K562 (cell line): ENCODE results near the gene ANKRD10. TPM values are rescaled to one million over a fixed set of nuclear protein-coding genes. Genes with fewer than 3 reads are reported as not detected.

ENCODE experiments used
- ARID1B ChIP-seq: fragments of 450-650 bp; IDR thresholded peaks from 2 replicates; pipeline ENCODE4 v1.6.1; 2016; ENCODE audit warnings: antibody characterized with exemption, mild to moderate bottlenecking, inconsistent platforms
- ARNT ChIP-seq, 2 experiments: fragments of 450-650 bp; IDR thresholded peaks; 2 replicates each; pipeline ENCODE4 v1.6.1; 2016; ENCODE audit warnings: mild to moderate bottlenecking in 1 of 2
- BCL6 ChIP-seq: fragments of 250-450 bp; sonication (Bioruptor Pico); IDR thresholded peaks from 2 replicates; pipeline ENCODE4 v1.4.0; 2020
- BRD9 ChIP-seq: fragments of 450-650 bp; IDR thresholded peaks from 2 replicates; pipeline ENCODE4 v1.6.1; 2018; ENCODE audit warnings: low read depth; ENCODE audit not compliant: partially characterized antibody
- CBFB ChIP-seq: sonication (generic); formaldehyde crosslinking; IDR thresholded peaks from 2 replicates; pipeline ENCODE4 v1.4.0; 2020; ENCODE audit warnings: mild to moderate bottlenecking, missing genetic modification reagents
- FOXK1 ChIP-seq: sonication (generic); formaldehyde crosslinking; IDR thresholded peaks from 2 replicates; pipeline ENCODE4 v1.8.0; 2022; ENCODE audit warnings: missing genetic modification reagents, mild to moderate bottlenecking, borderline replicate concordance
- HDAC3 ChIP-seq: fragments of 450-650 bp; IDR thresholded peaks from 2 replicates; pipeline ENCODE4 v1.6.1; 2018; ENCODE audit warnings: borderline replicate concordance, mild to moderate bottlenecking, moderate library complexity; ENCODE audit not compliant: partially characterized antibody
- KDM4B ChIP-seq, 2 experiments: fragments of 450-650 bp in 1 of 2; sonication (generic) in 1 of 2; IDR thresholded peaks; 2 replicates each; pipeline ENCODE4 v1.6.1; 2016 to 2017; ENCODE audit warnings: borderline replicate concordance in 2 of 2, antibody characterized with exemption in 1 of 2, low read depth in 1 of 2, mild to moderate bottlenecking in 1 of 2
- KLF16 ChIP-seq: IDR thresholded peaks from 2 replicates; pipeline ENCODE4 v1.6.1; 2016; ENCODE audit warnings: antibody characterized with exemption
- KLF6 ChIP-seq: fragments of 250-450 bp; sonication (Bioruptor Pico); IDR thresholded peaks from 2 replicates; pipeline ENCODE4 v1.4.0; 2020; ENCODE audit warnings: mild to moderate bottlenecking, moderate library complexity, borderline replicate concordance
- PRPF4 ChIP-seq: fragments of 200-400 bp; formaldehyde crosslinking; IDR thresholded peaks from one replicate; pipeline ENCODE4 v1.6.1; 2017; ENCODE audit warnings: low read length, low read depth, mild to moderate bottlenecking; ENCODE audit not compliant: insufficient read depth, poor library complexity, severe bottlenecking
- RBM14 ChIP-seq: fragments of 200-400 bp; formaldehyde crosslinking; IDR thresholded peaks from 2 replicates; pipeline ENCODE4 v1.6.1; 2018; ENCODE audit warnings: low read depth, mild to moderate bottlenecking, low read length, moderate library complexity, borderline replicate concordance; ENCODE audit not compliant: insufficient read depth
- SMARCC2 ChIP-seq: fragments of 450-650 bp; IDR thresholded peaks from 2 replicates; pipeline ENCODE4 v1.6.1; 2017; ENCODE audit warnings: antibody characterized with exemption, moderate library complexity, mild to moderate bottlenecking, low read depth
- SNIP1 ChIP-seq: fragments of 450-650 bp; IDR thresholded peaks from 2 replicates; pipeline ENCODE4 v1.7.1; 2017; ENCODE audit warnings: low read depth, mild to moderate bottlenecking
- WHSC1 ChIP-seq: IDR thresholded peaks from one replicate; pipeline ENCODE4 v1.6.1; 2012; ENCODE audit warnings: low read length, control low read depth, inconsistent platforms
- ZNF12 ChIP-seq: sonication (generic); formaldehyde crosslinking; IDR thresholded peaks from 2 replicates; pipeline ENCODE4 v1.4.0; 2020; ENCODE audit warnings: mild to moderate bottlenecking, missing genetic modification reagents
- ZNF384 ChIP-seq: IDR thresholded peaks from 2 replicates; pipeline ENCODE4 v1.6.1; 2012; ENCODE audit warnings: low read depth, low read length, improper control_type of control experiment
- ZNF408 ChIP-seq: fragments of 250-450 bp; sonication (Bioruptor Pico); IDR thresholded peaks from 2 replicates; pipeline ENCODE4 v1.4.0; 2020; ENCODE audit warnings: low read depth, mild to moderate bottlenecking, moderate library complexity
- ZNF57 ChIP-seq: fragments of 450-650 bp; formaldehyde crosslinking; IDR thresholded peaks from 2 replicates; pipeline ENCODE4 v1.4.0; 2020; ENCODE audit warnings: mild to moderate bottlenecking, moderate library complexity
- ZNF77 ChIP-seq: fragments of 250-450 bp; sonication (Bioruptor Pico); IDR thresholded peaks from 2 replicates; pipeline ENCODE4 v1.5.0; 2020
- ZNF778 ChIP-seq: fragments of 450-650 bp; formaldehyde crosslinking; IDR thresholded peaks from 2 replicates; pipeline ENCODE4 v1.4.0; 2020; ENCODE audit warnings: mild to moderate bottlenecking, moderate library complexity
- polyA plus RNA-seq, 8 experiments: library from polyadenylated mRNA; depleted of rRNA in 4 of 8; stranded (reverse) in 5 of 8; unstranded in 3 of 8; fragments of >200 nt; fragmentation: Nextera tagmentation in 2 of 8; fragmentation: Illumina TruSeq in 1 of 8; extraction: Ambion mirVana in 2 of 8; extraction: Trizol in 1 of 8; gene quantifications; 2 replicates each; pipeline versions ENCODE4 v1.2.1 to v1.2.3, GENCODE V29; 2011 to 2014; ENCODE audit warnings: inconsistent platforms in 1 of 8, missing spikeins in 1 of 8
- total RNA-seq, 7 experiments: library from RNA; depleted of rRNA in 6 of 7; stranded (reverse); fragments of >200 nt in 6 of 7; fragmentation: Illumina TruSeq in 2 of 7; extraction: Trizol in 2 of 7; gene quantifications; 2 replicates each; pipeline versions ENCODE4 v1.2.1 to v1.2.3, GENCODE V29; 2011 to 2021; ENCODE audit warnings: low replicate concordance in 1 of 7
- TF ChIP-seq, protein P1 (sequence below), 2 experiments: fragments of 450-650 bp in 1 of 2; IDR thresholded peaks; 2 replicates each; pipeline ENCODE4 v1.6.1; 2011 to 2017; ENCODE audit warnings: low read depth in 2 of 2, antibody characterized with exemption in 1 of 2, borderline replicate concordance in 1 of 2, low read length in 1 of 2, mild to moderate bottlenecking in 1 of 2, mixed read lengths in 1 of 2; ENCODE audit not compliant: control insufficient read depth in 1 of 2
- TF ChIP-seq, protein P2 (sequence below): fragments of 250-450 bp; sonication (Bioruptor Pico); IDR thresholded peaks from 2 replicates; pipeline ENCODE4 v1.4.0; 2020; ENCODE audit warnings: mild to moderate bottlenecking, moderate library complexity
- TF ChIP-seq, protein P3 (sequence below): fragments of 250-450 bp; sonication (Bioruptor Pico); IDR thresholded peaks from 2 replicates; pipeline ENCODE4 v1.5.0; 2020; ENCODE audit warnings: mild to moderate bottlenecking

Gene ANKRD10
- total and polyA plus RNA-seq, 9 of the 15 experiments (the other 6 are each of a cell fraction or from before 2014, with no cell fraction given): 21.7 to 183 (median 45.0) TPM

DNA sequence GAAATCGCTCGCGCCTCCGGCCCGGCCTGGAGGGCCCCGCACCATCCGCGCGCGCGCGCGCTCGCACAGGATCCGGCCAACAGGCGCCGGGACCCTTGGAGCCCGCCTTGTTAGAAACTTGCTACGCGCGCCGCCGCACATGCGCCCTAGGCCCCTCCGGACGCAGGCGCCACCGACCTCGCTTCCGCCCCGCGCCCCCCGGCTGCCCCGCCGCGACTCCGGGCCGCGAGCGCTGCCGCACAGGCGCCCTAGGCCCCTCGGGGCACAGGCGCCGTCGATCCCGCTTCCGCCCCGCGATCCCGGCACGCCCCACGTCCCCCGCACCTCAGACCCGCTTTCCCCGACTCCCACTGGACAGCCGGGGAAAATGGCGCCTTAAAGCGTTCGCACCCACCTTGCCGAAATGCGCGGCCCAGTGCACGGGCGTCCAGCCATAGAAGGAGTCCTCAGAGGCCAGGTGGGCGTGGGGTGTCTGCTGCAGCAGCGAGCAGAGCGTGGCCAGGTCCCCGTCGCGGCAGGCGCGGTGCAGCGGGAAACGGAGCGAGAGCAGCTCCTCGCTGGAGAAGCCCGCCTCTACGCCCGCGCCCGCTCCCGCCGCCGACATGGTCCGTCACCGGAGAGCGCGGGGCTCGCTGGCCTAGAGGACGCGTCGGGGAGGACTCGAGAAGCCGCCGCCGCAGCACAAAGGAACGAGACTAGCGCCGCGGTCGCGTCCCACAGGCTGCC is 375 bp downstream of the ANKRD10 start (continued):
- no peak for TF ChIP-seq ZNF384
- TF ChIP-seq ARNT (IDR thresholded peaks at IDR 0.05): no peak
- TF ChIP-seq PRPF4: no peak
- no peak for TF ChIP-seq SMARCC2
- no peak for TF ChIP-seq ZNF408
- no peak for TF ChIP-seq HDAC3
- TF ChIP-seq ZNF77 (CRISPR knock-in tag): no peak
- TF ChIP-seq, protein P1, sequence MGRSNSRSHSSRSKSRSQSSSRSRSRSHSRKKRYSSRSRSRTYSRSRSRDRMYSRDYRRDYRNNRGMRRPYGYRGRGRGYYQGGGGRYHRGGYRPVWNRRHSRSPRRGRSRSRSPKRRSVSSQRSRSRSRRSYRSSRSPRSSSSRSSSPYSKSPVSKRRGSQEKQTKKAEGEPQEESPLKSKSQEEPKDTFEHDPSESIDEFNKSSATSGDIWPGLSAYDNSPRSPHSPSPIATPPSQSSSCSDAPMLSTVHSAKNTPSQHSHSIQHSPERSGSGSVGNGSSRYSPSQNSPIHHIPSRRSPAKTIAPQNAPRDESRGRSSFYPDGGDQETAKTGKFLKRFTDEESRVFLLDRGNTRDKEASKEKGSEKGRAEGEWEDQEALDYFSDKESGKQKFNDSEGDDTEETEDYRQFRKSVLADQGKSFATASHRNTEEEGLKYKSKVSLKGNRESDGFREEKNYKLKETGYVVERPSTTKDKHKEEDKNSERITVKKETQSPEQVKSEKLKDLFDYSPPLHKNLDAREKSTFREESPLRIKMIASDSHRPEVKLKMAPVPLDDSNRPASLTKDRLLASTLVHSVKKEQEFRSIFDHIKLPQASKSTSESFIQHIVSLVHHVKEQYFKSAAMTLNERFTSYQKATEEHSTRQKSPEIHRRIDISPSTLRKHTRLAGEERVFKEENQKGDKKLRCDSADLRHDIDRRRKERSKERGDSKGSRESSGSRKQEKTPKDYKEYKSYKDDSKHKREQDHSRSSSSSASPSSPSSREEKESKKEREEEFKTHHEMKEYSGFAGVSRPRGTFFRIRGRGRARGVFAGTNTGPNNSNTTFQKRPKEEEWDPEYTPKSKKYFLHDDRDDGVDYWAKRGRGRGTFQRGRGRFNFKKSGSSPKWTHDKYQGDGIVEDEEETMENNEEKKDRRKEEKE (IDR thresholded peaks at IDR 0.05; ENCODE audit: borderline replicate concordance in 1 of 2, control insufficient read depth in 1 of 2, low read depth in 2 of 2, low read length in 1 of 2): no peak
- no peak for TF ChIP-seq CBFB (CRISPR knock-in tag)
- TF ChIP-seq RBM14: no peak
- TF ChIP-seq SNIP1: no peak
- TF ChIP-seq, protein P2, sequence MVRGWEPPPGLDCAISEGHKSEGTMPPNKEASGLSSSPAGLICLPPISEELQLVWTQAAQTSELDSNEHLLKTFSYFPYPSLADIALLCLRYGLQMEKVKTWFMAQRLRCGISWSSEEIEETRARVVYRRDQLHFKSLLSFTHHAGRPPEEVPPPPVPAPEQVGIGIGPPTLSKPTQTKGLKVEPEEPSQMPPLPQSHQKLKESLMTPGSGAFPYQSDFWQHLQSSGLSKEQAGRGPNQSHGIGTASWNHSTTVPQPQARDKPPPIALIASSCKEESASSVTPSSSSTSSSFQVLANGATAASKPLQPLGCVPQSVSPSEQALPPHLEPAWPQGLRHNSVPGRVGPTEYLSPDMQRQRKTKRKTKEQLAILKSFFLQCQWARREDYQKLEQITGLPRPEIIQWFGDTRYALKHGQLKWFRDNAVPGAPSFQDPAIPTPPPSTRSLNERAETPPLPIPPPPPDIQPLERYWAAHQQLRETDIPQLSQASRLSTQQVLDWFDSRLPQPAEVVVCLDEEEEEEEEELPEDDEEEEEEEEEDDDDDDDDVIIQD (CRISPR knock-in tag): no peak
- TF ChIP-seq ARID1B: no peak
- TF ChIP-seq ZNF12 (CRISPR knock-in tag): no peak
- TF ChIP-seq WHSC1: no peak
- TF ChIP-seq, protein P3, sequence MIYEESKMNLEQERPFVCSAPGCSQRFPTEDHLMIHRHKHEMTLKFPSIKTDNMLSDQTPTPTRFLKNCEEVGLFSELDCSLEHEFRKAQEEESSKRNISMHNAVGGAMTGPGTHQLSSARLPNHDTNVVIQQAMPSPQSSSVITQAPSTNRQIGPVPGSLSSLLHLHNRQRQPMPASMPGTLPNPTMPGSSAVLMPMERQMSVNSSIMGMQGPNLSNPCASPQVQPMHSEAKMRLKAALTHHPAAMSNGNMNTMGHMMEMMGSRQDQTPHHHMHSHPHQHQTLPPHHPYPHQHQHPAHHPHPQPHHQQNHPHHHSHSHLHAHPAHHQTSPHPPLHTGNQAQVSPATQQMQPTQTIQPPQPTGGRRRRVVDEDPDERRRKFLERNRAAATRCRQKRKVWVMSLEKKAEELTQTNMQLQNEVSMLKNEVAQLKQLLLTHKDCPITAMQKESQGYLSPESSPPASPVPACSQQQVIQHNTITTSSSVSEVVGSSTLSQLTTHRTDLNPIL (CRISPR knock-in tag): no peak
- TF ChIP-seq ZNF778 (CRISPR knock-in tag): no peak
- no peak for TF ChIP-seq ZNF57
- no peak for TF ChIP-seq FOXK1 (CRISPR knock-in tag)
- no peak for TF ChIP-seq KLF16
- no peak for TF ChIP-seq BCL6
- TF ChIP-seq BRD9: no peak
- no peak; a peak in 1 of 4 replicates for TF ChIP-seq KDM4B (IDR thresholded peaks at IDR 0.05; ENCODE audit: borderline replicate concordance in 2 of 2, low read depth in 1 of 2)
- no peak for TF ChIP-seq KLF6 (CRISPR knock-in tag)
